GM12875 (cell line): ENCODE results near the gene BRMS1.
A peak's percentile ranks its signal among the peaks of the same experiment; 100 is the strongest.

ENCODE experiments used
- H3K4me3 ChIP-seq: one replicate; pipeline ENCODE4 v1.5.1; 2011; ENCODE audit warnings: low read depth, low read length, control low read depth
- CTCF ChIP-seq: IDR thresholded peaks from 2 replicates; pipeline ENCODE4 v1.5.1; 2011; ENCODE audit warnings: low read depth, mild to moderate bottlenecking, control low read depth, inconsistent platforms, low read length, moderate library complexity, borderline replicate concordance; ENCODE audit not compliant: insufficient read depth

The BRMS1 gene

DNA sequence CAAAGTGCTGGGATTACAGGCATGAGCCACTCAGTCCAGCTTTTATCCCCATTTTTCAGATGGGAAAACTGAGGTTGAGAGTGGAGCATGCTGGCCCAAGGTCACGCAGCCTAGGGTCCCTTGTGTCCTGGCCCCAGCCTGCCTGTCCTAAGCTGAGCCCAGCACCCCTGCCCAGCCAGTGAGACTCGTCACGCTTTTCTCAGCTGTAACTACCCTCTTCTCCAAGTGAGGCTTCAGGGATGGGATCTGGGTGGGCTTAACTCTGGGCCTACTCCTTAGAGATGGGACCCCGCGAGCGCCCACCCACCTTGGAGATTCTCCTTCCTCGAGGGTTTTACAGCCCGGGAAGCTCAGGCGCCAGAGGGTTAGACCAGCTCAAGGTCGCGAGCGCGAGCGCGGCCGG, 53.6 kb downstream of the BRMS1 start:
- no peak overlapping the region for H3K4me3 ChIP-seq
- TF ChIP-seq CTCF, result no peak

DNA sequence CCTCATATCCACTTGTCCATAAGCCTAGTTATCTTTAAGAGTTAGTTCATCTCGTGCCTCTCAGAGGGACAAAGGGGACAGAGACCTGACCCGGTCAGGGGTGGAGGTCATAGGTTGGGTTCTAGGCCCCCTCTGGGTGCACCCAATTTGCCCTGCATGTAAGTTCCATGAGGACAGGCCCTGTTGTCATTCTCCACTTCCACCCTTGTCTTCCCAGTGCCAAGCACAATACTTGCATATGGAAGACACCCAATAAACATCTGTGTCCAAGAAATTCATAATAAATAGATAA, 54.6 kb downstream of the BRMS1 start:
- H3K4me3 ChIP-seq, result no peak overlapping the region
- TF ChIP-seq CTCF, result no peak

GRCh38 chr11:66289548-66290329, 55.2 kb downstream of the BRMS1 start:
- peak overlapping the region; percentile 70 for H3K4me3 ChIP-seq
- no peak for TF ChIP-seq CTCF

DNA sequence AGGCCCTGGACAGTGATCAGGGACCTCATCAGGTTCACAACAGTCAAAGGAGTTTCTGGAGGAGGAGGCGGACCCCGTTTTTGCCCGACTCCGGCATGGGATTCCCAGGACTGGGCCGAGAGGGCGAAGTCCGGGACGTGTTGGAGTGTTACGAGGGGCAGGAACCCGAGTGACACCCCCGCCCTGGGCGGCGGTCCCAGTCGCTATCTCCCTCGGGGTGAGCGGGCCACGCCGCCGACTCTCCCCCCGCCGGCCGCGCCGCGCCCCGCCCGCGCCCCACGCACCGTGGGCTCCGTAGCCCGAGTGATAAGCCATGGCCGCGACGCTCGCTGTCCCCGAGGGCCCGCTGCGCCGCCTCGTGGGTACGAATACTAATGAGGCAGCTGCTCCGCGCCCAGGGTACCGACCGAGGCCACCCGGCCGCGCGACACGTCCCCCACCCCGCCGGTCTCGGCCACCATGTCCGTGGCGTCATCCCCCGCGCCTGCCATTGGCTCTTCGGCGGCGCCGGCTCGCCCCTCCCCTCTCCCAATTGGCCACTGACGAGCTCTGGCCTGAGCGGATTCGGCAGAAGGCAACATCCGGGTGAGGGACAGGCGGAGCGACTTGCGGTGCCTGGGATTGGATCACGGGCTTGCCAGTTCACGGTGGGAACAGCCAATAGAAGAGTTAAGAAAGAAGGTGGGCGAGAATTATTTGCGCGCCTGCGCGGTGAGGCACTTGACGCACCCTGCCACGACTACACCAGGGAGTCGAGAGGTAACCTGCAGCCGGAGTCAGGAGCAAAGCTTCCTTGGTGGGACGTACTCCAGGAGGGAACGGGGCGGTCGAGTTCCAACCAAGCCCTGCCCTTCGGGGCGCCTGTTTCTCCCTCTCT, 56.0 kb downstream of the BRMS1 start, which contains the start of gene YIF1A:
Gene YIF1A, minus strand, starts transcription at position 473 of the 877 bp plus-strand sequence. Its CDS starts 158 bp downstream, at position 315.
- H3K4me3 ChIP-seq, result peak within 1 kb of the TSS; percentile 81
- no peak for TF ChIP-seq CTCF

GRCh38 chr11:66287889-66288670, 56.8 kb downstream of the BRMS1 start:
- peak overlapping the region; percentile 81 for H3K4me3 ChIP-seq
- no peak for TF ChIP-seq CTCF
